OCI-LY7 (cell line): ENCODE measurements around the gene CD200.

ENCODE experiments used
- EZH2phosphoT487 ChIP-seq: fragments of 200-600 bp; sonication (generic); IDR thresholded peaks from 2 replicates; pipeline ENCODE4 v1.6.1; 2018; ENCODE audit warnings: low read depth, borderline replicate concordance, mild to moderate bottlenecking, mixed run types, antibody characterized with exemption, low read length, moderate library complexity, mixed read lengths
- TF ChIP-seq, protein P1 (sequence below): fragments of 200-600 bp; sonication (generic); conservative IDR thresholded peaks from 2 replicates; pipeline ENCODE4 v1.5.1; 2014; ENCODE audit warnings: mild to moderate bottlenecking, antibody characterized with exemption, low read length, moderate library complexity, mixed read lengths

DNA sequence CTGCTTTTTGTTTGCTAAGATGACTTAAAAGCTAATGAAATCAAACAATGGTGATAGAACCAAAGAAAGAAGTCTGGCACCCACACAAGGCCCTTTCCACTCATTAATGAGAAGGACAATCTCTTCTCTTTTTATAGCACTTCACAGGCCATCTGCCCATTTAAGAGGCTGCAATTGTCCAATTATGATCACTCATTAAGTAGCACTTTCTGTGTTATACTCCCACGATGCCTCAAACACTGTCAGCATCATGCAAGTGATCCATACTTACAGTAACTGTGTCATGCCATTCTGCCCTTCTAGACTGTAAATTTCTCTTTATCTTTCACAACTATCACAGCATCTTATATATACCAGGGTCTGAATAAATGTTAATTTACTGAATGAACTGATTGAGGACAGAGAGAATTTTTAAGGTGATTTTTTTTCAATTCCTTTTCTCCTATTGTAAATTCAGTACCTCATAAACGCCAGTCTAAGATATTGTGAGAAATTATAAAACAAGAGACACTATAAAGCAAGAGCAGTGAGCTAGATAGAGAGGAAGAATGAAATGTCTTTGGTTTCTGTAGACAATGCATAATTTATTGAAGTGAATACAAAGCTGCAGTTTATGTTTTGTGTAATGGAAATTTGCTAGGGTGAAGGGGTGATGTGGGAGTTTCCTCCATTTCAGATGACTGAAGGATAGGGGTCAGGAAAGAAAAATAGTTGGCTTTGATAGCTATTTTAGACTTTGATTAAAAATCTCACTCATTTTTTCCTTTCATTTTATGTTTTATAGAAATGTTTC, 17.3 kb downstream of the CD200 start:
- TF ChIP-seq, protein P1, sequence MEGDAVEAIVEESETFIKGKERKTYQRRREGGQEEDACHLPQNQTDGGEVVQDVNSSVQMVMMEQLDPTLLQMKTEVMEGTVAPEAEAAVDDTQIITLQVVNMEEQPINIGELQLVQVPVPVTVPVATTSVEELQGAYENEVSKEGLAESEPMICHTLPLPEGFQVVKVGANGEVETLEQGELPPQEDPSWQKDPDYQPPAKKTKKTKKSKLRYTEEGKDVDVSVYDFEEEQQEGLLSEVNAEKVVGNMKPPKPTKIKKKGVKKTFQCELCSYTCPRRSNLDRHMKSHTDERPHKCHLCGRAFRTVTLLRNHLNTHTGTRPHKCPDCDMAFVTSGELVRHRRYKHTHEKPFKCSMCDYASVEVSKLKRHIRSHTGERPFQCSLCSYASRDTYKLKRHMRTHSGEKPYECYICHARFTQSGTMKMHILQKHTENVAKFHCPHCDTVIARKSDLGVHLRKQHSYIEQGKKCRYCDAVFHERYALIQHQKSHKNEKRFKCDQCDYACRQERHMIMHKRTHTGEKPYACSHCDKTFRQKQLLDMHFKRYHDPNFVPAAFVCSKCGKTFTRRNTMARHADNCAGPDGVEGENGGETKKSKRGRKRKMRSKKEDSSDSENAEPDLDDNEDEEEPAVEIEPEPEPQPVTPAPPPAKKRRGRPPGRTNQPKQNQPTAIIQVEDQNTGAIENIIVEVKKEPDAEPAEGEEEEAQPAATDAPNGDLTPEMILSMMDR, result no peak
- TF ChIP-seq EZH2phosphoT487, result no peak
